GM21529 (cell line): ENCODE data around the gene GOLGA6L10.
"Not testable (repeated sequence)": the region's sequence is repeated elsewhere in the genome, so short reads cannot be mapped to it uniquely, and the experiment has no call there.

Experiments
- ATAC-seq: cut with Tn5 transposase; IDR thresholded peaks from one replicate; pipeline ENCODE4 v1.9.1; 2021; ENCODE audit not compliant: unreplicated experiment

GOLGA6L10 gene, protein sequence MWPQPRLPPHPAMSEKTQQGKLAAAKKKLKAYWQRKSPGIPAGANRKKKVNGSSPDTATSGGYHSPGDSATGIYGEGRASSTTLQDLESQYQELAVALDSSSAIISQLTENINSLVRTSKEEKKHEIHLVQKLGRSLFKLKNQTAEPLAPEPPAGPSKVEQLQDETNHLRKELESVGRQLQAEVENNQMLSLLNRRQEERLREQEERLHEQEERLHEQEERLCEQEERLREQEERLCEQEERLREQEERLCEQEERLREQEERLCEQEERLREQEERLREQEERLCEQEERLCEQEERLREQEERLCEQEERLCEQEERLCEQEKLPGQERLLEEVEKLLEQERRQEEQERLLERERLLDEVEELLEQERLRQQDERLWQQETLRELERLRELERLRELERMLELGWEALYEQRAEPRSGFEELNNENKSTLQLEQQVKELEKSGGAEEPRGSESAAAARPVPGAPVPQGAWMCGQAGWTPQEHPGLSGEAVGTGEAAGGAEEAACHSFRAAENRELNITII

DNA sequence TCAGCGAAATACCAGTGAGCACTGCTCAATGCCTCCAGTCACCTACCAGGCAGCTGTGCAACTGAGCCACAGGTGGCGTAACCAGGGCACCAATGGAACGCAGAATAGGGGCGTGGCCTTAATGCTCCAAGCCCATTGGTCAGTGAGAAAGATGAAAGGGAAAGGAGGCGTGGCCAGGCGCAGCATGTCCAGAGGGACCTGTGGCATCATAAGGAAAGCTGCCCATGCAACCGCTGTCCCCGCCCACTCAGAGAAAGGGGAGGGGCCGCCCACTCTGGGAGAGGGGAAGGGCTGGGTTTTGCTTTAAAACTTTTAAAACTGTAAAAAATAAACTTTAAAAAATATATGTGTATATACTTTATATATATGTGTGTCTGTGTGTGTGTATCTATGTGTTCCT, at the start of gene GOLGA6L10:
TSS of gene GOLGA6L10 (minus strand) at position 101 of the 400 bp plus-strand sequence. CDS start at position 1, 100 bp downstream.
- ATAC-seq, result not testable (repeated sequence)

DNA sequence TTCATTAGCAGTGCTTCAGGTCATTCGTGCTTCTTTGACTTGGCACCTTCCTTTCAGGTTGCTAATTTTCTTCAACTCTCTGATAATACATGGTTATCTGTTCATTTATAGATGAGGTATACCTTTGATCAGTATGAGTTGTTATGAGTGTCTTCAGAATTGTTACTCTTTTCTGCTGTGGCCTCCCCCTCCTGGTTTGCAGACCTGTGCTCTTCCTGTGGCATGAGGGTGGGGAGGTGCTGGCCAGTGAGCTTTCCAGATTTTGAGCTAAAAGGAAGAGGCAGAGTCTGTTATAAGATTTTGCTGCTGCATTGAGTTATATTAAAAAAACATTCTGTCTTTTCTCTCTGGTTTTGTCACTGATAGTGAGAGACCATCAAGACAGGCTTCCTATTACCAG, 49.5 kb upstream of the GOLGA6L10 start:
- ATAC-seq, result no peak

DNA sequence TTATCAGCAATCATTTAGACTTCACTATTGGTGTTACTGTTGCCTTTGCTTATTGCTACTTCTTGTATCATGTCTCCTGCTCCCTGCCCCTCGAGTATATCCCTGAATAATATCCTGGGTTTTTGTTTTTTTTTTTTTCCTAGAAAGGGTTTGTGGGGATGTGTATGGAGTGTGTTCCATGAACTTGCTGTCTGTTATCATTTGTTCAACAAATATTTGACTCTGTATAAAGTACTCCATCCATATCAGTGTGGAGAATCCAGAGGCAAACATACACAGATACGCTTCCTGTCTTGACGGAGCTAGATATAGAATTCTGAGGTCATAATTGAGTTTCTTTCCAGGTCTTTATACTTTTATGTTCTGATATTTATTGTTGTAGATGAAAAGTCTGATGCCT, 48.5 kb upstream of the GOLGA6L10 start:
- no peak for ATAC-seq

DNA sequence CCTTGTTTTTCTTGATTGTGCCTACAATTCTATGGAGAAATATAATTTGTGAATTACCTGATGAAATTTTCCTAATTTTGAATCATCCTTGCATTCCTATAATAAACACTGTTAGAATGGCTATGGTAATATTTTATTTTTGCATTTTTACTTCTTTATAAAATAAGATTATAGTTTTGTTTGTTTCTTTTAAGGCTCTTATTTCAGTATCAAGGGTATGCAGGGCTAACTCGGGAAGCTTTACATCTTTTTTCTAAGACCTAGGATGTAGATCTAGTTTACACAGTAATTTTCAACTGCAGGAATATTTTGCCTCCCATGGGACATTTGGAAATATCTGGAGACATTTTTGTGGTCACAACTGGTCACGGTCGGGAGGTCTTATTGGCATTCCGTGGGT, 46.5 kb upstream of the GOLGA6L10 start:
- not testable (repeated sequence) for ATAC-seq

DNA sequence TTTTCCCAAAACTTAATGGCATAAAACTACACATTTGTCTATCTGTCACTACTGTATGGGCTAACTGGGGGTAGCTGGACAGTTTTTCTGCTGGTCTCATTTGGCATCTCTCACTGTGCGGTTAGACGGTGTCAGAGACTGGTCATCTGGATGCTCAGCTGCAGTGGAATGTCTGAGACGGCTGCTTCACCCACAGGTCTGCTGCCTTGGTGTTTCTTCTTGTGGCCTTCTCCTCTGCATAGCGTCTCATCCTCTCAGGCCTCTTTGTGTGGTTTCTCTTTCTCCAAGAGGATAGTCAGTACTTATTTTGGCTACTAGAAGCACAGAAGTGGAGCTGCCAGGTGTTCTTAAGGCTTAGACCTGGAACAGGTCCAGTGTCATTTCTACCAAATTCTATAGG, 44.4 kb upstream of the GOLGA6L10 start:
- no peak for ATAC-seq

DNA sequence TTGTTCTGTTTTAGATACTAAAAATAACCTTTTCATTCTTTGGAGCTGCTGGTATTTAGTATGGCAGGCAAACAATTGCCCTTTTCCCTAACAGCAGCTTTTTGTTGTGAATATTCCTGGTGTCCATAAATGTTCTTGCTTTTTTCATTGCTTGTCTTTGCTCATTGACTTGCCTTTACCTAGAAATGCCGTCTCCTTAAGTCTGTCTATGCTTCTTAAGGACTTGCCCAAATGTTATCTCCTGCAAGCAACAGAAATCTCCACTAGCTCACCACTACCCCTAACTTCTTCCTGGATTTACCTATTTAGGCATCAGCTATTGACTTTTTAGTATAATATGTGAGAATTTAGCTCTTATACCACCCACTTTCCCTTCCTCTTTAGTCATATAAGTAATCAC, 42.8 kb upstream of the GOLGA6L10 start:
- ATAC-seq, result not testable (repeated sequence)

DNA sequence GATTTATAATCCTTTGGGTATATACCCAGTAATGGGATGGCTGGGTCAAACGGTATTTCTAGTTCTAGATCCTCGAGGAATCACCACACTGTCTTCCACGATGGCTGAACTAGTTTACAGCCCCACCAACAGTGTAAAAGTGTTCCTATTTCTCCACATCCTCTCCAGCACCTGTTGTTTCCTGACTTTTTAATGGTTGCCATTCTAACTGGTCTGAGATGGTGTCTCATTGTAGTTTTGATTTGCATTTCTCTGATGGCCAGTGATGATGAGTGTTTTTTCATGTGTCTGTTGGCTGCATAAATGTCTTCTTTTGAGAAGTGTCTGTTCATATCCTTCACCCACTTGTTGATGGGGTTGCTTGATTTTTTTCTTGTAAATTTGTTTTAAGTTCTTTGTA, 40.9 kb upstream of the GOLGA6L10 start:
- ATAC-seq, result not testable (repeated sequence)

DNA sequence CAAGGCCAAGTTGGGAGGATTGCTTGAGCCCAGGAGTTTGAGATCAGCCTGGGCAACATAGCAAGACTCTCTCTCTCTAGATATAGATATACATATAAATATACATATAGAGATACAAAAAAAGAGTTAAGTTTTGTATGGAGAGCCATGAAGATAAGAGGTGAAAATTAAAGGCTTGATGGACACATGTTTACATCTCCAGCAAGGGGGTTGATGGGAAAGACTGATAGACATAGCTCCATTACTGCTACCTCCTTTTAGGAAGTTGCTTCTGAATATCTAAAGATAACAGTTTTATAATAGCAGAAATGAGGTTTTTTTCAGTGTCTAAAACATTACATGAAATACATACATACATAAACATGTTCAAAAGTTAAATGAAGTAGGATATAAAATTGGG, 37.9 kb upstream of the GOLGA6L10 start:
- ATAC-seq, result not testable (repeated sequence)

DNA sequence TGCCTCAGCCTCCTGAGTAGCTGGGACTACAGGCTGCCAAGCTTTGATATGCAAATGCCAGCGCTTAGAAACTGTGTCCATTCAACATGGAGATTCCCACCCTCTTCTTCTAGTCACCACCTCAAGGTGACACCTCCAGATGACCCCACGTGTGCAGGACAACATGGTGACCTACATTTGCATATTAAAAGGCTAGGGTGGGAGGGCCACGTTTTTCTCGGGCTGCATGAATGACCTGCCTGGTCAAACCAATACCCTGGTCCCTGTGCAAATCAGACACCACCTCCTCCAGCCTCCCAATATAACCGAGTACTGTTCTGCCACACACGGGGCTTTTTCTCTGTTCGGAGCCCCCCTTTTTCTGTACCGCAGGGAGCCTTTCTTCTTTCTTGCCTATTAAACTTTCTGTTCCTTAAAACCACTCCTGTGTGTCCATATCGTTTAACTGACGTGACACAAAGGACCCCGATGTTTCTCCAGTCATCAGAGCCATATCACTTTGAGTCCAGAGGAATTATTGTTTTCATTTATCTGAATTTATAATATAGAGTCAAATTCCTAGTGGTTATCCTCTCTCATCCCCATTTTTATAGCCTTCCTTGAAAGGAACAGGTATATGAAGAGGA, 32.2 kb upstream of the GOLGA6L10 start:
- ATAC-seq, result not testable (repeated sequence)

DNA sequence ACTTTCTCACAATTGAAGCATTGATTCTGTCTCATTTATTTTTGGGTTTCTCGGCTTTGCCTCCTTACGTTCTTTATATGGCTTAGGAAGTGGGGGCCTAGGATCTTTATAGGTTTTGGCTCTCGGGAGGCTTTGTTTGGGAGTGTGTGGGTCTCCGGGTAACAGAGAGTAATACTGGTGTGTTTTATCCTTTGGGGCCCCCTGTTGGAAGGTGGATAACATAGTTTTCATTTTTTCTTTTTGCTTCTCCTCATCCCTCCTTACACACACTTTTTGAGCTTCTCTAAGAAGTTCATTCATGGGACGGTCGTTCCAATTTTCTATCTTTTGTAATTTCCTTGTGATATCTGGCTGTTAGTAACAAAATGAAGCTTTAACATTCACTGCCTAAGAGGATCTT, 30.3 kb upstream of the GOLGA6L10 start:
- not testable (repeated sequence) for ATAC-seq

DNA sequence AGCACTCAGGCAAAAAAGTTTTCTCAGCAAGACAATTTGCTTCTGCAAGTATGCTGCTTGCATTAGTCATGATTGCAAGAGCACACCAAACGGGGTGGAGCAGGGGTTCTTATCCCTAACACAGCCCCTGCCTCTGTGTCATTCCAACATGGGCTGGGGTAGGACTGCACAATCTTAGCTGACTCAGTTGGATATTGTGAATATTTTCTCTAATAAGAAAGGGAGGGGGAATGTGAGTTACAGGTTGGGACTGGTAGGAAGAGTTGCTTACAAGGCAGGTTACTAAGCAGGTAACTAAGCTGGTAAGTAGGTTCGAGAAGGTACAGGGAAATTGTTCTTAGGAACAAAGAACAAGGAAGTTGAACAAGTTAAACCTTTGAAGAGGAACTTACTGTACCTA, 24.4 kb upstream of the GOLGA6L10 start:
- ATAC-seq, result not testable (repeated sequence)

DNA sequence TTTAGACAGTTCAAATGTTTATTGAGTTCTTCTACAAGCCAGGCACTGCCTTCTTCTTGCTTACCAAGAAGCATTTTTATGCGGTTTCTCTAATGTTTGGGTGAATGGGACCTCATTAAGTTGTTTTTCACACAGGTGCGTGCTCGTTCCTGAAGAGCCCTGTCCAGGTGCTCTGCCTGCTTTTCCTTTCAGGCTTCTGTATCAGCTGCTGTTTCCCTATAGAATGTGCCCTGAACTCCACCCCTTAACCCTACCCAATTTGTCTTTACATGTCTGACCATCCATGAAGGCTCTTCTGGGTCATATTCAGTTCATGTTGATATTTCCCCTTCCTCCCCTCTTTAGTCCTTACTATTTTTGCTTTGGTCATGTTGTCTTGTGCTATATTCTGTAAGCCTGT, 22.4 kb upstream of the GOLGA6L10 start:
- no peak for ATAC-seq

DNA sequence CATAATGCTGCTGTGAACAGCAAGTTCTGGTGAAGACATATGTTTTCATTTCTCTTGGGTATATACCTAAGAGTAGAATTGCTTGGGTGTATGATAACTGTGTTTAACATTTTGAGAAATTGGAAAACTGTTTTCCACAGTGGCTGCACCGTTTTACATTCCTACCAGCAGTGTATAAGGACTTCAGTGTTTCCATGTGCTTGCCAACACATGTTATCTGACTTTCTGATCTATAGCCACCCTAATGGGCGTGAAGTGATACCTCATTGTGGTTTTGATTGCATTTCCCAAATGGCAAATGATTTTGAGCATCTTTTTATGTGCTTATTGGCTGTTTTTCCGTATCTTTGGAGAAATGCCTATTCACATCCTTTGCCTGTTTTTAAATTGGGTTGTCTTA, 18.5 kb upstream of the GOLGA6L10 start:
- ATAC-seq, result not testable (repeated sequence)

DNA sequence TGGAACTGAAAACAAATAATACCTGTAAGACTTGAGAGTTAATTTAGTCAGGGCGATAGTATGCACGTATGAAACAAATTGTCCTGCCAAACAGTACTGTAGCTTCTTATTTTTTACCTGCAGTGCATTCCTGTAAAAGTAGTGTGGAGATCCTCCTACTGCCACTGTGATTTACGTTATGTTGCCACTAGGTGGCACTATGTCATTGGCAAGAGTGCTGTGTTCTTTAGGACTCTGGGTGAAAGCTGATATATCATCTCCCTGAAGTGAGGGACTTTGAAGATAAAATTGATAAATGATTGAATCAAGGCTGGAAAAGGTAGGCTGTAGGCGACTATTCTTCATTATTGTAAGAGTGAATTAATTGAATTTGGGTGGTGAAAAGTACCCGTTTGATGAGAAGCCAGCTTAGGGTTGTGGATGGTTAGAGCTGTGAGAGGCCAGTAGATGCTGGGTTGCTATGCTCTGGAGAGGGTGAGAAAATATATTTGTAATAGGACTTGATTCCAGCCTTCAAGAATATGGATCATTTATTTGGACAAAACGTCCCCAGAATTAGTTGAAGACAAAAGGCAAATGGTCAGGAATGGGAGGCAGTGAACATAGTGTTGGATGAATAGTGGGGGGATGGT, 16.5 kb upstream of the GOLGA6L10 start:
- not testable (repeated sequence) for ATAC-seq

DNA sequence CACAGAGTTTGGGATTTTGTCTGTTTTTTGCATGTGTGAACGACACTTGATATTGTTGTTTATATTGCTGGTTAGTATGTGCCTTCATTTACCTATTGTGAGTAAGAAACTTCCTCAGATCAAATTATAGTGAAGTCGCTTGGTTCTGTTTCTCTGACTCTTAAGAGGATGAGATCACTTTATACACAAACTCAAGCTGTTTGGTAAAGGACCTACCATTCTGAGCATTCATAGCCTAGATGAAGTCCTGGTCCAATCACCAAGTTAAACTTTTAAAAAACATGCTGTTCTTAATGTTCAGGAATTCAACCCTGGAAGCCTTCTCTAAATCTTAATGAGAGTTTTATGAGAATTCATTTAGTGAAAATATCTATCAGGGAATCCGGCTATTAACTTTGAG, 15.3 kb upstream of the GOLGA6L10 start:
- not testable (repeated sequence) for ATAC-seq

DNA sequence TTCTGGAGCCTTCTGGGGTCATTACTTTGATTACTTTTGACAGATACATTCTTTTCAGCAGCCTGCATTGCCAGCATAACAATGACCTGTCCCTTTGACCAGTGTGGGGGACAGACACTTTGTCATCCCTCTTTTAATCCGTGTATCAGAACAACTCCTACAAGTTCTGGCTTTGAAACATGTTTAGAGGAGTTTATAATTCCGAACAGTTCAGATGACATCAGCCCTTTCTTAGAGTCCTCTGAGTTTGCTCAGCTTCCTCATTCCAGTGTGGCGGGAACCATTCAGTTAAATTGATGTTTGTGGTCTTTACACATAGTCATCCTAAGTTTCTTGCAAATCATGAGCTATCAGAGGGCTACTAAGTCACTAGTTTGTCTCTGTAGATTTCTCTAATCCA, 13.5 kb upstream of the GOLGA6L10 start:
- ATAC-seq, result not testable (repeated sequence)

DNA sequence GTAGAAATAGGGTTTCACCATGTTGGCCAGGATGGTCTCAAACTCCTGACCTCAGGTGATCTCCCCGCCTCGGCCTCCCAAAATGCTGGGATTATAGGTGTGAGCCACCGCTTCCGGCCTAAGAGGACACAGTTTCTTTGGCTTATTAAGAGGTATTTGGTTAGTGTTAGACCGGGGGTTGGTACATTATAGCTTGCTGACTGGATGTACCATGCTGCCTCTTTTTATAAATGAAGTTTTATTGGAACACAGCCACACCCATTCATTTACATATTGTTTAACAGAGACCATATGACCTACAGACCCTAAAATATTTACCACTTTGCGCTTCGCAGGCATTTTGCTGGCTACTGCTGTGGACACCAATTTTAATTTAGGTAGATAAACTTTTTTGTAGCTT, 11.3 kb upstream of the GOLGA6L10 start:
- not testable (repeated sequence) for ATAC-seq

DNA sequence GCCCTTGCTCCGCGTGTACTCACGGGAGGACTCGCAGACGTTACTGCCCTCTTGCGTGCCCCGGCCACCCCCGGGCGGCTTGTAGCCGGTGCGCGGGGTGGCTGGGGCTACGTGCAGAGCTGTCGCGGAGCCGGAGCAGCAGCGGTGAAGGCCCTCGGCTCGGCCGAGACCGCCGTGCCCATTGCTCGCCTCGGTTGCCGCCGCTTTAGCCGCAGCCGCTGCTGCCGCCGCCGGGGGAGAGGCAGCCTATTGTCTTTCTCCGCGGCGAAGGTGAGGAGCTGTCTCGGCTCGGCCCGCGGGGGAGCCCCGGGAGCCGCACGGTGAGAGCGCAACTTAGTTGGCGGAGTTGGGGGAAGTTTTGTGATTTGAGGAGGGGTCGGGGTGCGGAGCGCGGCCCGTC, 5.8 kb upstream of the GOLGA6L10 start:
- not testable (repeated sequence) for ATAC-seq

DNA sequence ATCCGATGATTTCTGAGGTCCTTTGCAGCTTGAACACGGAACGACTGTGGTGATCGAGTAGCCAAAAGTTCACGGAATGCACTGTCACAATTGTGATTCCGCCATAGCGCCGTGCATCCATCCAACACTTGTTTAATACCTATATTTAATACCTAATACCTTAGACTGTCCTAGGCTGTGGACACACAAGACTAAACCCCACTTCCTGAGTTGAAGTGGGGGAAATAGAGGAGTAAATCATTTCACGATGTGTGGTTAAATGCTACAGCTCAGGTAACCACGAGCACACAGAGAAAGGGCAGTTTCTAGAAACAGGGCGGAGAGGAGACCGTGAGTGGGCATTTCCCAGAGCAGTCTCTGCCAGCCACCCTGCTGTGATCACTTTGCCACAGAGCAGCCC, 5.3 kb upstream of the GOLGA6L10 start:
- ATAC-seq, result not testable (repeated sequence)

DNA sequence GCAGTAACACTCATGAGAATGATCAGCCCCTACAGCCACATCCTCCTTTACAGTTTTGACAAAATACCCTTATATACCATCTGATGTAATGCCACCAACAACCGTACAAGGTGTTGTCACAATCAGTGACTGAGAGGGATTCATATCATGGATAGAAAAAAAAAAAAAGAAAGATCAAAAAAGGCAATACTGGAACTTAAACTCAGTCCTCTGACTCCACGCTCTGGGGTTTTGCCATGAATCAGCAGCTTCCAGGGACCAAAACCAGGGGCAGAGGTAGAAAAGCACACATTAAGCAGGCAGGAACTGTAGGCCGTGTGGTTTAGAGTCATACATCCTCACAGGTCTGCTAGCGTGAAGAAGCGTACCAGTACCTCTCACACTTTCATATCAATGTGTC, 1.6 kb downstream of the GOLGA6L10 start:
- ATAC-seq, result not testable (repeated sequence)

DNA sequence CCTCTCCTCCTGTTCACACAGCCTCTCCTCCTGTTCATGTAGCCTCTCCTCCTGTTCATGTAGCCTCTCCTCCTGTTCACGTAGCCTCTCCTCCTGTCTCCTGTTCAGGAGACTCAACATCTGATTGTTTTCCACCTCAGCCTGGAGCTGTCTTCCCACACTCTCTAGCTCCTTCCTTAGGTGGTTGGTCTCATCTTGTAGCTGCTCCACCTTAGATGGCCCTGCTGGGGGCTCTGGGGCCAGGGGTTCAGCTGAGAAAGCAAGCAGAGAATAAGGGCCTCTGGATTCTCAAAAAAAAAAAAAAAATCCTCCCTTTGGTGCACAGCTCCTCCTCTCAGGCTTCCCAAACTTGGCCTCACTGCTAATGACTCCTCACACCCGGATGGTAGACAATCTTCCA, 4.1 kb downstream of the GOLGA6L10 start:
- not testable (repeated sequence) for ATAC-seq

DNA sequence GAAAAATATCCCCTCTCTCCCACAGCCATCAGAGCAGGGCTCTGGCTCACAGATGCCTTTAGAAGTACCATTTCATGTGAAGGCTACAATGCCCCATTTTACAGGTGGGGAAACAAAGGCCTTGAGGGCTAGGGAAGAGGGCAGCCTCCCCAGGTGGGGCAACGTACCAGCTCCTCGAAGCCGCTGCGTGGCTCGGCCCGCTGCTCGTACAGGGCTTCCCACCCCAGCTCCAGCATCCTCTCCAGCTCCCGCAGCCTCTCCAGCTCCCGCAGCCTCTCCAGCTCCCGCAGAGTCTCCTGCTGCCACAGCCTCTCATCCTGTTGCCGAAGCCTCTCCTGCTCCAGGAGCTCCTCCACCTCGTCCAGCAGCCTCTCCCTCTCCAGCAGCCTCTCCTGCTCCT, 4.9 kb downstream of the GOLGA6L10 start:
- not testable (repeated sequence) for ATAC-seq
